PFSK-1 (cell line): ENCODE results near the gene DICER1.

ENCODE experiments used
- FOXP2 ChIP-seq: optimal IDR thresholded peaks from 2 replicates; pipeline ENCODE3; 2011; ENCODE audit warnings: borderline replicate concordance, control low read depth, inconsistent platforms; ENCODE audit not compliant: insufficient read depth; ENCODE audit errors: extremely low read length, extremely low read depth
- POLR2AphosphoS5 ChIP-seq: IDR thresholded peaks from 2 replicates; pipeline ENCODE4 v1.6.1; 2012; ENCODE audit warnings: low read depth, mild to moderate bottlenecking, control low read depth, low read length, moderate library complexity
- REST ChIP-seq, 2 experiments: IDR thresholded peaks; 2 replicates each; pipeline versions ENCODE4 v1.6.1 to v1.8.0; 2011 to 2012; ENCODE audit warnings: low read depth in 2 of 2, low read length in 2 of 2, control low read depth in 1 of 2, inconsistent platforms in 1 of 2, mild to moderate bottlenecking in 1 of 2, moderate library complexity in 1 of 2; ENCODE audit not compliant: insufficient read depth in 1 of 2
- SIN3A ChIP-seq: IDR thresholded peaks from 2 replicates; pipeline ENCODE4 v1.6.1; 2012; ENCODE audit warnings: mild to moderate bottlenecking, low read length, moderate library complexity, borderline replicate concordance; ENCODE audit not compliant: insufficient read depth
- TAF1 ChIP-seq: IDR thresholded peaks from 2 replicates; pipeline ENCODE4 v1.6.1; 2012; ENCODE audit warnings: low read length, control low read depth, borderline replicate concordance; ENCODE audit not compliant: insufficient read depth

The DICER1 gene

GRCh38 chr14:95077345-95077744 is 80.0 kb downstream of the DICER1 start:
- no peak for TF ChIP-seq FOXP2
- no peak for TF ChIP-seq REST (IDR thresholded peaks at IDR 0.05; ENCODE audit: insufficient read depth in 1 of 2, low read depth in 2 of 2, low read length in 2 of 2)
- no peak for TF ChIP-seq TAF1
- TF ChIP-seq SIN3A, result no peak
- TF ChIP-seq POLR2AphosphoS5, result no peak

GRCh38 chr14:95075789-95076188 is 81.5 kb downstream of the DICER1 start:
- TF ChIP-seq POLR2AphosphoS5, result no peak
- no peak for TF ChIP-seq TAF1
- no peak for TF ChIP-seq FOXP2
- TF ChIP-seq SIN3A, result no peak
- no peak for TF ChIP-seq REST (IDR thresholded peaks at IDR 0.05; ENCODE audit: insufficient read depth in 1 of 2, low read depth in 2 of 2, low read length in 2 of 2)

GRCh38 chr14:95073947-95074346 is 83.4 kb downstream of the DICER1 start:
- no peak for TF ChIP-seq REST (IDR thresholded peaks at IDR 0.05; ENCODE audit: insufficient read depth in 1 of 2, low read depth in 2 of 2, low read length in 2 of 2)
- TF ChIP-seq FOXP2, result no peak
- TF ChIP-seq SIN3A, result no peak
- TF ChIP-seq TAF1, result no peak
- no peak for TF ChIP-seq POLR2AphosphoS5

GRCh38 chr14:95072310-95072905 is 84.9 kb downstream of the DICER1 start:
- TF ChIP-seq SIN3A, result no peak
- TF ChIP-seq FOXP2, result no peak
- TF ChIP-seq TAF1, result no peak
- TF ChIP-seq POLR2AphosphoS5, result no peak
- no peak for TF ChIP-seq REST (IDR thresholded peaks at IDR 0.05; ENCODE audit: insufficient read depth in 1 of 2, low read depth in 2 of 2, low read length in 2 of 2)

GRCh38 chr14:95071649-95072280 is 85.6 kb downstream of the DICER1 start:
- TF ChIP-seq TAF1 (no peak), SIN3A (no peak), REST (IDR thresholded peaks at IDR 0.05; ENCODE audit: insufficient read depth in 1 of 2, low read depth in 2 of 2, low read length in 2 of 2) (no peak), POLR2AphosphoS5 (no peak), FOXP2 (no peak)
